Tibial artery (tissue), 4 donors: ENCODE measurements around the gene MCC.

Experiments
- DNase-seq, 2 donors: peaks; one replicate each; pipeline ENCODE4 v3.0.0-alpha.2; 2019
- H3K27ac ChIP-seq, 2 donors: fragments of 200-600 bp; sonication (generic) in 1 of 2; 1 replicate in 1 of 2; 2 replicates in 1 of 2; pipeline ENCODE4 v1.5.1; 2018 to 2019; ENCODE audit warnings: mild to moderate bottlenecking in 1 of 2
- H3K27me3 ChIP-seq, 2 donors: fragments of 200-600 bp; sonication (generic) in 1 of 2; one replicate each; pipeline versions ENCODE4 v1.5.1 to v1.6.0; 2016 to 2019
- H3K36me3 ChIP-seq, 3 donors: fragments of 200-600 bp; sonication (generic) in 2 of 3; one replicate each; pipeline ENCODE4 v1.5.1; 2016 to 2019; ENCODE audit warnings: mild to moderate bottlenecking in 2 of 3
- H3K4me1 ChIP-seq, 4 donors: fragments of 200-600 bp; sonication (generic) in 2 of 4; 1 replicate in 3 of 4; 2 replicates in 1 of 4; pipeline ENCODE4 v1.5.1; 2016 to 2019
- H3K4me3 ChIP-seq, 2 donors: fragments of 200-600 bp; sonication (generic) in 1 of 2; 1 replicate in 1 of 2; 2 replicates in 1 of 2; pipeline ENCODE4 v1.5.1; 2018 to 2019; ENCODE audit warnings: mild to moderate bottlenecking in 2 of 2
- H3K9me3 ChIP-seq, 3 donors: fragments of 200-600 bp; sonication (generic) in 1 of 3; one replicate each; pipeline ENCODE4 v1.5.1; 2016 to 2019
- CTCF ChIP-seq, 2 experiments: fragments of 200-600 bp in 1 of 2; fragments of 450-650 bp in 1 of 2; IDR thresholded peaks; one replicate each; pipeline ENCODE4 v1.5.1; 2017 to 2019; ENCODE audit warnings: antibody characterized with exemption in 2 of 2, mild to moderate bottlenecking in 1 of 2, moderate library complexity in 1 of 2
- intact Hi-C: fragments of 100-400 bp; cut with DNase I; formaldehyde crosslinking; loops from one replicate; pipeline ENCODE4 v1.15.0; 2023; ENCODE audit warnings: low total_unique reads

MCC gene

GRCh38 chr5:113060408-113061025, 427.7 kb downstream of the MCC start:
- Histone ChIP-seq H3K9me3 (no peaks in the 10 kb centered on the region), H3K4me3 (no peak overlapping the region), H3K27ac (no peak overlapping the region), H3K36me3 (peaks cover 0 to 27% (median 15%) of the 10 kb centered on the region in 3 donors), H3K27me3 (no peaks in the 10 kb centered on the region), H3K4me1 (peaks cover 0 to 9% (median 0%) of the 10 kb centered on the region in 4 donors)
- no peak for DNase-seq
- intact Hi-C loops, result no loop called here
- TF ChIP-seq CTCF (IDR thresholded peaks at IDR 0.05), result no peak

GRCh38 chr5:113059232-113060040, 428.8 kb downstream of the MCC start:
- peaks cover 0 to 9% (median 0%) of the 10 kb centered on the region in 4 donors for H3K4me1 ChIP-seq
- H3K9me3 ChIP-seq, result no peaks in the 10 kb centered on the region
- TF ChIP-seq CTCF (IDR thresholded peaks at IDR 0.05), result no peak
- no peak overlapping the region for H3K4me3 ChIP-seq
- no peak for DNase-seq
- H3K27me3 ChIP-seq, result no peaks in the 10 kb centered on the region
- no peak overlapping the region for H3K27ac ChIP-seq
- H3K36me3 ChIP-seq, result peaks cover 0 to 20% (median 12%) of the 10 kb centered on the region in 3 donors
- intact Hi-C loops, result no loop called here

GRCh38 chr5:113058706-113059226, 429.5 kb downstream of the MCC start:
- Histone ChIP-seq H3K27me3 (no peaks in the 10 kb centered on the region), H3K4me3 (no peak overlapping the region), H3K4me1 (peaks cover 0 to 9% (median 0%) of the 10 kb centered on the region in 4 donors), H3K27ac (no peak overlapping the region), H3K9me3 (no peaks in the 10 kb centered on the region), H3K36me3 (peaks cover 0 to 13% (median 8%) of the 10 kb centered on the region in 3 donors)
- no peak for DNase-seq
- intact Hi-C loops, result no loop called here
- TF ChIP-seq CTCF (IDR thresholded peaks at IDR 0.05), result no peak

GRCh38 chr5:113058269-113058668, 430.0 kb downstream of the MCC start:
- Histone ChIP-seq H3K27me3 (no peaks in the 10 kb centered on the region), H3K27ac (no peak overlapping the region), H3K4me3 (no peak overlapping the region), H3K36me3 (peaks cover 0 to 12% (median 3%) of the 10 kb centered on the region in 3 donors), H3K9me3 (no peaks in the 10 kb centered on the region), H3K4me1 (peaks cover 0 to 9% (median 0%) of the 10 kb centered on the region in 4 donors)
- intact Hi-C loops, result no loop called here
- no peak for DNase-seq
- TF ChIP-seq CTCF (IDR thresholded peaks at IDR 0.05), result no peak

- Histone ChIP-seq H3K4me3 (no peak overlapping the region), H3K4me1 (peaks cover 0 to 8% (median under 1%) of the 10 kb centered on the region in 4 donors), H3K27ac (no peak overlapping the region), H3K27me3 (no peaks in the 10 kb centered on the region), H3K9me3 (no peaks in the 10 kb centered on the region), H3K36me3 (peaks cover 0 to 9% (median 0%) of the 10 kb centered on the region in 3 donors)
- TF ChIP-seq CTCF (IDR thresholded peaks at IDR 0.05), result no peak
- intact Hi-C loops, result no loop called here
- no peak for DNase-seq
Observed at GRCh38 chr5:113057557-113057984, 430.7 kb downstream of the MCC start.
